H1 (cell line): Measurements from ENCODE around the gene ZMYM4. TPM values are rescaled to one million over a fixed set of nuclear protein-coding genes. Genes with fewer than 3 reads are reported as not detected.
A peak's percentile ranks its signal among the peaks of the same experiment; 100 is the strongest.

Source experiments
- CTCF ChIA-PET: fragments of 300-600 bp; sonication (Branson Sonifier 250); formaldehyde crosslinking; loops from one replicate; lab custom pipeline; 2021; ENCODE audit not compliant: partially characterized antibody; lab: Charles Lee
- POLR2A ChIA-PET: fragments of 300-600 bp; sonication (Branson Sonifier 250); formaldehyde crosslinking; loops from one replicate; lab custom pipeline; 2021; ENCODE audit warnings: inconsistent platforms; ENCODE audit not compliant: partially characterized antibody; lab: Charles Lee
- DNase-seq, 2 experiments: peaks; one replicate each; pipeline versions ENCODE4 v3.0.0 to v3.0.0-alpha.2; 2010 to 2022; ENCODE audit warnings: low spot score in 2 of 2, low read depth in 1 of 2, mixed read lengths in 1 of 2
- FAIRE-seq: peaks from 2 replicates; lab custom pipeline; 2011; peaks lifted over from hg19 to GRCh38; lab: Jason Lieb, UNC
- H2AFZ ChIP-seq: 2 replicates; pipeline ENCODE4 v1.8.1; 2012; ENCODE audit warnings: low read length, inconsistent platforms
- H2AK5ac ChIP-seq: 2 replicates; pipeline ENCODE4 v1.6.1; 2013; ENCODE audit warnings: low read depth, low read length
- H2BK120ac ChIP-seq: replicated peaks from 2 replicates; pipeline ENCODE3; 2013; ENCODE audit warnings: low read depth, low read length, inconsistent platforms
- H2BK12ac ChIP-seq: 2 replicates; pipeline ENCODE4 v1.6.1; 2013; ENCODE audit warnings: low read depth, low read length
- H2BK15ac ChIP-seq: 2 replicates; pipeline ENCODE4 v1.6.1; 2013; ENCODE audit warnings: low read length
- H2BK20ac ChIP-seq: 2 replicates; pipeline ENCODE4 v1.6.1; 2013; ENCODE audit warnings: low read length
- H2BK5ac ChIP-seq: 2 replicates; pipeline ENCODE4 v1.6.1; 2013; ENCODE audit warnings: low read depth, low read length
- H3K14ac ChIP-seq: 2 replicates; pipeline ENCODE4 v1.6.1; 2013; ENCODE audit warnings: inconsistent platforms; ENCODE audit not compliant: insufficient read length
- H3K18ac ChIP-seq: 2 replicates; pipeline ENCODE4 v1.6.1; 2013; ENCODE audit warnings: low read length; ENCODE audit errors: extremely low read depth
- H3K23ac ChIP-seq: 2 replicates; pipeline ENCODE4 v1.6.1; 2013; ENCODE audit warnings: inconsistent platforms; ENCODE audit not compliant: insufficient read length
- H3K23me2 ChIP-seq: 2 replicates; pipeline ENCODE4 v1.6.1; 2013; ENCODE audit warnings: low read depth, low read length
- H3K27ac ChIP-seq: 2 replicates; pipeline ENCODE4 v1.6.1; 2011; ENCODE audit warnings: low read depth, low read length, inconsistent platforms
- H3K27me3 ChIP-seq, 4 experiments: replicated peaks in 1 of 4; 1 replicate in 1 of 4; 2 replicates in 3 of 4; pipeline versions ENCODE4 v1.6.1 to v1.8.1; 2011 to 2013; ENCODE audit warnings: low read length in 3 of 4, mild to moderate bottlenecking in 3 of 4, inconsistent platforms in 2 of 4, mixed read lengths in 2 of 4, moderate library complexity in 1 of 4; ENCODE audit not compliant: control insufficient read depth in 3 of 4, insufficient read depth in 3 of 4; ENCODE audit errors: extremely low read depth in 1 of 4
- H3K36me3 ChIP-seq, 4 experiments: 2 replicates each; pipeline versions ENCODE4 v1.6.1 to v1.8.1; 2011 to 2013; ENCODE audit warnings: mild to moderate bottlenecking in 4 of 4, low read length in 3 of 4, moderate library complexity in 2 of 4, control low read depth in 1 of 4, inconsistent platforms in 1 of 4; ENCODE audit not compliant: insufficient read depth in 4 of 4, control insufficient read depth in 2 of 4
- H3K4ac ChIP-seq: replicated peaks from 2 replicates; pipeline ENCODE3; 2013; ENCODE audit warnings: low read length, low read depth, mixed read lengths, inconsistent platforms; ENCODE audit not compliant: insufficient read length
- H3K4me1 ChIP-seq, 4 experiments: replicated peaks in 1 of 4; 1 replicate in 1 of 4; 2 replicates in 3 of 4; pipeline versions ENCODE4 v1.6.1 to v1.8.1; 2011 to 2013; ENCODE audit warnings: low read length in 3 of 4, inconsistent platforms in 2 of 4, mixed read lengths in 1 of 4; ENCODE audit not compliant: insufficient read depth in 4 of 4, control insufficient read depth in 3 of 4
- H3K4me2 ChIP-seq, 2 experiments: 2 replicates each; pipeline versions ENCODE4 v1.6.1 to v1.8.1; 2011 to 2013; ENCODE audit warnings: low read depth in 2 of 2, low read length in 2 of 2, control low read depth in 1 of 2, inconsistent platforms in 1 of 2, mild to moderate bottlenecking in 1 of 2; ENCODE audit not compliant: insufficient read depth in 1 of 2
- H3K4me3 ChIP-seq, 4 experiments: fragments of 200-600, 300-600 bp in 1 of 4; sonication (generic), shearing (Covaris generic), sonication (Bioruptor Twin) in 1 of 4; 2 replicates each; pipeline versions ENCODE4 v1.5.1 to v1.8.1; 2011 to 2016; ENCODE audit warnings: low read length in 4 of 4, low read depth in 3 of 4, control low read depth in 2 of 4, inconsistent platforms in 2 of 4, mild to moderate bottlenecking in 2 of 4, mixed read lengths in 1 of 4, moderate library complexity in 1 of 4; ENCODE audit not compliant: insufficient read depth in 2 of 4; ENCODE audit errors: extremely low read depth in 1 of 4
- H3K56ac ChIP-seq: replicated peaks from 2 replicates; pipeline ENCODE3; 2013; ENCODE audit warnings: low read depth, mild to moderate bottlenecking, mixed read lengths, low read length, inconsistent platforms; ENCODE audit not compliant: insufficient read length
- H3K79me1 ChIP-seq: 2 replicates; pipeline ENCODE4 v1.6.1; 2013; ENCODE audit warnings: low read depth, low read length, control low read depth
- H3K79me2 ChIP-seq, 2 experiments: 2 replicates each; pipeline versions ENCODE4 v1.6.1 to v1.8.1; 2012 to 2013; ENCODE audit warnings: low read length in 2 of 2, mild to moderate bottlenecking in 2 of 2, inconsistent platforms in 1 of 2; ENCODE audit not compliant: insufficient read depth in 2 of 2, control insufficient read depth in 1 of 2
- H3K9ac ChIP-seq, 4 experiments: replicated peaks in 1 of 4; 1 replicate in 1 of 4; 2 replicates in 3 of 4; pipeline versions ENCODE4 v1.6.1 to v1.8.1; 2011 to 2013; ENCODE audit warnings: low read depth in 3 of 4, low read length in 3 of 4, control low read depth in 2 of 4, mild to moderate bottlenecking in 2 of 4, moderate library complexity in 2 of 4, inconsistent platforms in 1 of 4; ENCODE audit errors: extremely low read depth in 1 of 4
- H3K9me3 ChIP-seq, 2 experiments: 2 replicates each; pipeline versions ENCODE4 v1.6.1 to v1.8.1; 2012 to 2013; ENCODE audit warnings: mild to moderate bottlenecking in 2 of 2, moderate library complexity in 2 of 2, control low read depth in 1 of 2, inconsistent platforms in 1 of 2, low read depth in 1 of 2, low read length in 1 of 2, mixed read lengths in 1 of 2; ENCODE audit not compliant: insufficient read depth in 2 of 2
- H4K20me1 ChIP-seq, 2 experiments: replicated peaks in 1 of 2; 2 replicates each; pipeline versions ENCODE3 to v1.8.1; 2011 to 2013; ENCODE audit warnings: inconsistent platforms in 2 of 2, low read length in 2 of 2, mild to moderate bottlenecking in 1 of 2; ENCODE audit not compliant: insufficient read depth in 2 of 2, control insufficient read depth in 1 of 2
- H4K5ac ChIP-seq: 2 replicates; pipeline ENCODE4 v1.6.1; 2013; ENCODE audit warnings: low read length, low read depth, mixed read lengths, inconsistent platforms; ENCODE audit not compliant: insufficient read length
- H4K8ac ChIP-seq: 2 replicates; pipeline ENCODE4 v1.8.0; 2013; ENCODE audit warnings: mild to moderate bottlenecking, moderate library complexity, low read length, inconsistent platforms; ENCODE audit not compliant: insufficient read depth; ENCODE audit errors: extremely low read depth
- H4K91ac ChIP-seq: replicated peaks from 2 replicates; pipeline ENCODE3; 2013; ENCODE audit warnings: low read length, mixed read lengths, inconsistent platforms; ENCODE audit not compliant: insufficient read length
- HDAC6 ChIP-seq: IDR thresholded peaks from one replicate; pipeline ENCODE4 v1.7.1; 2012; ENCODE audit warnings: low read depth, mild to moderate bottlenecking, inconsistent platforms, low read length, moderate library complexity
- NRF1 ChIP-seq: IDR thresholded peaks from 2 replicates; pipeline ENCODE4 v1.6.1; 2011; ENCODE audit warnings: mild to moderate bottlenecking, low read depth, low read length, improper control_type of control experiment
- POLR2A ChIP-seq, 2 experiments: IDR thresholded peaks; 1 replicate in 1 of 2; 2 replicates in 1 of 2; pipeline ENCODE4 v1.6.1; 2011; ENCODE audit warnings: low read depth in 2 of 2, low read length in 2 of 2, mild to moderate bottlenecking in 2 of 2; ENCODE audit errors: control extremely low read depth in 1 of 2
- RAD21 ChIP-seq, 2 experiments: IDR thresholded peaks in 1 of 2; conservative IDR thresholded peaks in 1 of 2; 2 replicates each; pipeline ENCODE4 v1.6.1; 2011; ENCODE audit warnings: low read depth in 2 of 2, low read length in 2 of 2, improper control_type of control experiment in 1 of 2, inconsistent platforms in 1 of 2, mild to moderate bottlenecking in 1 of 2, moderate library complexity in 1 of 2
- SIN3A ChIP-seq, 2 experiments: IDR thresholded peaks in 1 of 2; conservative IDR thresholded peaks in 1 of 2; 2 replicates each; pipeline ENCODE4 v1.6.1; 2011 to 2012; ENCODE audit warnings: low read length in 2 of 2, improper control_type of control experiment in 1 of 2, low read depth in 1 of 2, mild to moderate bottlenecking in 1 of 2
- SIRT6 ChIP-seq: IDR thresholded peaks from one replicate; pipeline ENCODE4 v1.7.1; 2012; ENCODE audit warnings: low read length, inconsistent platforms
- SUZ12 ChIP-seq: fragments of 200-600 bp; sonication (generic); IDR thresholded peaks from 2 replicates; pipeline ENCODE4 v1.6.1; 2012; ENCODE audit warnings: mild to moderate bottlenecking, inconsistent platforms, low read length, moderate library complexity, mixed read lengths
- TEAD4 ChIP-seq: IDR thresholded peaks from 2 replicates; pipeline ENCODE4 v1.6.1; 2012; ENCODE audit warnings: low read depth, low read length, inconsistent platforms, mixed read lengths
- YY1 ChIP-seq: IDR thresholded peaks from 2 replicates; pipeline ENCODE4 v1.6.1; 2011; ENCODE audit warnings: low read depth, mild to moderate bottlenecking, low read length
- WGBS, 2 experiments: shearing (Covaris generic) in 1 of 2; methylation state at CpG; one replicate each; pipeline versions ENCODE4 v1.1.6 to v1.1.7; 2013 to 2015; ENCODE audit warnings: low lambda C conversion rate in 2 of 2, mixed read lengths in 2 of 2, inconsistent platforms in 1 of 2, low coverage in 1 of 2, missing lambda C conversion rate in 1 of 2; ENCODE audit not compliant: insufficient replicate concordance in 2 of 2, insufficient coverage in 1 of 2, insufficient read length in 1 of 2; ENCODE audit errors: extremely low coverage in 1 of 2, missing lambda C conversion rate in 1 of 2; 5-methylcytosine and 5-hydroxymethylcytosine counted together
- polyA plus RNA-seq, 7 experiments: library from polyadenylated mRNA; depleted of rRNA in 3 of 7; stranded (reverse) in 5 of 7; unstranded in 2 of 7; fragments of >200 nt in 5 of 7; fragments of 200-250 nt in 2 of 7; gene quantifications; 1 replicate in 5 of 7; 2 replicates in 1 of 7; 4 replicates in 1 of 7; pipeline versions ENCODE4 v1.2.1 to v1.2.3, GENCODE V29; 2011 to 2013; ENCODE audit warnings: missing spikeins in 2 of 7, mixed read lengths in 2 of 7
- total RNA-seq: library from RNA; stranded (reverse); fragmentation: NEBNext Ultra II Directional; extraction: Animal tissue kit (Norgen Biotek cat#: 25700); gene quantifications from 2 replicates; pipeline ENCODE4 v1.2.1, GENCODE V29; 2021
- TF ChIP-seq, protein P1 (sequence below): IDR thresholded peaks from 2 replicates; pipeline ENCODE4 v1.6.1; 2012; ENCODE audit warnings: inconsistent platforms
- TF ChIP-seq, protein P2 (sequence below): IDR thresholded peaks from 2 replicates; pipeline ENCODE4 v1.6.1; 2012; ENCODE audit warnings: inconsistent platforms

Gene ZMYM4
- total and polyA plus RNA-seq, 2 of the 8 experiments (the other 6 are each of a cell fraction or from before 2014, with no cell fraction given): 16.7 to 81.3 TPM

DNA sequence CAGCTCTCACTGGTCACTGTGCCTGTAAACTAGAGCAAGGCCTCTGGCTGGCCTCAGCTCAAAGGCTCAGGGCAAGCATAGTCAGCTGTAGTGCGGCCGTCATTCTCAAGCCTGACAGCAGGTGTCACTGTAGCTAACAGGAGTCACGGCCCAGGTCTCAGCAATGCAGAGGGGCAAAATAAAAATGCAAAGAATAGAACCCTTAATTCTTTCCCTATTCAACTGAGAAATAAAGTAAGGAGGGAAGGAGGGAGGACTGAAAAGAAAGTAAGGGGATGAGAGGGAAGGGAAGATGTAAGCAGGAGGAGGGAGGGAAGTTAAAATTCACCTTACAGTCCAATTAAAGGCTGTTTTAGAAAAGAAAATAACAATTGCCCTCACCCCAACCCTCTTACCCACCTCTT is 182.6 kb downstream of the ZMYM4 start:
- Histone ChIP-seq H3K79me2 (no peaks in the 10 kb centered on the region), H4K8ac (no peak overlapping the region), H2BK5ac (no peak overlapping the region), H3K9ac (no peak overlapping the region), H3K56ac (no peak overlapping the region), H3K4me3 (no peak overlapping the region), H3K4me1 (no peaks in the 10 kb centered on the region), H3K36me3 (peaks cover 15 to 63% (median 38%) of the 10 kb centered on the region in 4 experiments), H3K27me3 (no peaks in the 10 kb centered on the region), H3K27ac (no peak overlapping the region), H2AK5ac (no peak overlapping the region), H2BK120ac (no peak overlapping the region), H3K9me3 (no peaks in the 10 kb centered on the region), H3K4me2 (no peak overlapping the region), H3K23ac (no peak overlapping the region), H2BK15ac (no peak overlapping the region), H3K79me1 (no peaks in the 10 kb centered on the region), H4K20me1 (no peaks in the 10 kb centered on the region), H4K5ac (no peak overlapping the region), H2BK12ac (no peak overlapping the region), H4K91ac (no peak overlapping the region), H2BK20ac (no peak overlapping the region), H2AFZ (no peak overlapping the region), H3K23me2 (no peaks in the 10 kb centered on the region), H3K18ac (no peak overlapping the region), H3K14ac (no peak overlapping the region), H3K4ac (no peak overlapping the region)
- ChIA-PET POLR2A (interaction anchor here (0.8 to 1.3 kb wide), 7 partner anchors 85 to 265 kb away, joined by 3 to 6 read pairs (median 3); no protein-coding TSS in a partner anchor), CTCF (interaction anchor here (0.6 to 11.1 kb wide), 49 partner anchors 9 to 354 kb away, joined by 3 to 134 read pairs (median 5); partner anchors contain the start of genes KIAA0319L and NCDN)
- 24% methylated on average over 3 of the region's 3 CpGs; no CpG with 5 or more reads in 1 of the 2 experiments for WGBS, 2 experiments
- DNase-seq (peak; percentile 25 to 89), FAIRE-seq (no peak)
- TF ChIP-seq YY1 (no peak), RAD21 (IDR thresholded peaks at IDR 0.05 in 1 of 2, conservative IDR thresholded peaks at IDR 0.05 in 1 of 2; ENCODE audit: low read depth in 2 of 2, low read length in 2 of 2) (peak; percentile 83 to 87), NRF1 (no peak), HDAC6 (no peak), SIRT6 (no peak), TEAD4 (0 out of 2 replicates have a peak, but pooled peaks have one; percentile 31), SIN3A (conservative IDR thresholded peaks at IDR 0.05 in 1 of 2, IDR thresholded peaks at IDR 0.05 in 1 of 2; ENCODE audit: low read depth in 1 of 2, low read length in 2 of 2) (0 out of 4 replicates have a peak, but pooled peaks of 1 of the 2 experiments have one; percentile 29), POLR2A (IDR thresholded peaks at IDR 0.05; ENCODE audit: control extremely low read depth in 1 of 2, low read depth in 2 of 2, low read length in 2 of 2) (no peak), SUZ12 (no peak)
- TF ChIP-seq, protein P1, sequence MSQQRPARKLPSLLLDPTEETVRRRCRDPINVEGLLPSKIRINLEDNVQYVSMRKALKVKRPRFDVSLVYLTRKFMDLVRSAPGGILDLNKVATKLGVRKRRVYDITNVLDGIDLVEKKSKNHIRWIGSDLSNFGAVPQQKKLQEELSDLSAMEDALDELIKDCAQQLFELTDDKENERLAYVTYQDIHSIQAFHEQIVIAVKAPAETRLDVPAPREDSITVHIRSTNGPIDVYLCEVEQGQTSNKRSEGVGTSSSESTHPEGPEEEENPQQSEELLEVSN: no peak
- TF ChIP-seq, protein P2, sequence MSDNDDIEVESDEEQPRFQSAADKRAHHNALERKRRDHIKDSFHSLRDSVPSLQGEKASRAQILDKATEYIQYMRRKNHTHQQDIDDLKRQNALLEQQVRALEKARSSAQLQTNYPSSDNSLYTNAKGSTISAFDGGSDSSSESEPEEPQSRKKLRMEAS: no peak
